HFF-Myc (cell line): Measurements from ENCODE around the gene VPS13A.

Source experiments
- DNase-seq: peaks from one replicate; pipeline ENCODE4 v3.0.0-alpha.2; 2011; ENCODE audit warnings: low read depth; ENCODE audit errors: extremely low read depth
- H3K4me3 ChIP-seq: replicated peaks from 2 replicates; pipeline ENCODE4 v1.5.1; 2011; ENCODE audit warnings: low read depth, mild to moderate bottlenecking, control low read depth, low read length
- TF ChIP-seq, protein P1 (sequence below): IDR thresholded peaks from 2 replicates; pipeline ENCODE4 v1.5.1; 2012; ENCODE audit warnings: mild to moderate bottlenecking, low read depth, low read length, control low read depth; ENCODE audit errors: missing control alignments

Gene VPS13A

GRCh38 chr9:77166193-77166592 lies 11.1 kb upstream of the VPS13A start:
- TF ChIP-seq, protein P1, sequence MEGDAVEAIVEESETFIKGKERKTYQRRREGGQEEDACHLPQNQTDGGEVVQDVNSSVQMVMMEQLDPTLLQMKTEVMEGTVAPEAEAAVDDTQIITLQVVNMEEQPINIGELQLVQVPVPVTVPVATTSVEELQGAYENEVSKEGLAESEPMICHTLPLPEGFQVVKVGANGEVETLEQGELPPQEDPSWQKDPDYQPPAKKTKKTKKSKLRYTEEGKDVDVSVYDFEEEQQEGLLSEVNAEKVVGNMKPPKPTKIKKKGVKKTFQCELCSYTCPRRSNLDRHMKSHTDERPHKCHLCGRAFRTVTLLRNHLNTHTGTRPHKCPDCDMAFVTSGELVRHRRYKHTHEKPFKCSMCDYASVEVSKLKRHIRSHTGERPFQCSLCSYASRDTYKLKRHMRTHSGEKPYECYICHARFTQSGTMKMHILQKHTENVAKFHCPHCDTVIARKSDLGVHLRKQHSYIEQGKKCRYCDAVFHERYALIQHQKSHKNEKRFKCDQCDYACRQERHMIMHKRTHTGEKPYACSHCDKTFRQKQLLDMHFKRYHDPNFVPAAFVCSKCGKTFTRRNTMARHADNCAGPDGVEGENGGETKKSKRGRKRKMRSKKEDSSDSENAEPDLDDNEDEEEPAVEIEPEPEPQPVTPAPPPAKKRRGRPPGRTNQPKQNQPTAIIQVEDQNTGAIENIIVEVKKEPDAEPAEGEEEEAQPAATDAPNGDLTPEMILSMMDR, result no peak
- no peak for DNase-seq
- no peak overlapping the region for H3K4me3 ChIP-seq

- no peak overlapping the region for H3K4me3 ChIP-seq
- DNase-seq, result no peak
- TF ChIP-seq, protein P1, result no peak
Measured at GRCh38 chr9:77170991-77171699, 6.2 kb upstream of the VPS13A start.

- H3K4me3 ChIP-seq, result no peak overlapping the region
- TF ChIP-seq, protein P1, result no peak
- no peak for DNase-seq
Measured at GRCh38 chr9:77175151-77175550, 2.2 kb upstream of the VPS13A start.

GRCh38 chr9:77176106-77176505 lies 1.2 kb upstream of the VPS13A start:
- TF ChIP-seq, protein P1, result no peak
- no peak for DNase-seq
- no peak overlapping the region for H3K4me3 ChIP-seq

DNA sequence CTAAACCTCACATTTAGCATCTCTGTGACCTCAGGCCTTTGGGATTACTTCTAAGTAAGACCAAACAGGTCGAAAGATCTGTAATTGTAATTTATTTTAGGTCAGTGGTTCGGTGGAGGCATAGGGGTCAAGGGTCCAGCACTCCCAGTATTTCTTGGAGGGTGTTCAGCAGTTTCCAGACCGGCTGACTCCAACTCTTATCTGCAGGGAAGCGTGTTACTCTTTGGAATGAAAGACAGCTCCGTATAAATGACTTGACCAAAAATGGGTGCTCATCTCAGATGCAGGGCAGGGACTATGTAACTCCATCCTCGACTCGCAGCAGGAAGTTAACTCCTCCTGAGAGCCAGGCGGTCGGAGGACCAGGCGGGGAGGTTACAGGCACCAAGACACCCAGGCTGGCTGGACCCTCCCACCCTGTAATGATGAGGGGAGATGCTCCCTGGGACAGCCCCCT lies 620 bp upstream of the VPS13A start:
- H3K4me3 ChIP-seq, result peak overlapping the region; percentile 88
- TF ChIP-seq, protein P1, result no peak
- no peak for DNase-seq

DNA sequence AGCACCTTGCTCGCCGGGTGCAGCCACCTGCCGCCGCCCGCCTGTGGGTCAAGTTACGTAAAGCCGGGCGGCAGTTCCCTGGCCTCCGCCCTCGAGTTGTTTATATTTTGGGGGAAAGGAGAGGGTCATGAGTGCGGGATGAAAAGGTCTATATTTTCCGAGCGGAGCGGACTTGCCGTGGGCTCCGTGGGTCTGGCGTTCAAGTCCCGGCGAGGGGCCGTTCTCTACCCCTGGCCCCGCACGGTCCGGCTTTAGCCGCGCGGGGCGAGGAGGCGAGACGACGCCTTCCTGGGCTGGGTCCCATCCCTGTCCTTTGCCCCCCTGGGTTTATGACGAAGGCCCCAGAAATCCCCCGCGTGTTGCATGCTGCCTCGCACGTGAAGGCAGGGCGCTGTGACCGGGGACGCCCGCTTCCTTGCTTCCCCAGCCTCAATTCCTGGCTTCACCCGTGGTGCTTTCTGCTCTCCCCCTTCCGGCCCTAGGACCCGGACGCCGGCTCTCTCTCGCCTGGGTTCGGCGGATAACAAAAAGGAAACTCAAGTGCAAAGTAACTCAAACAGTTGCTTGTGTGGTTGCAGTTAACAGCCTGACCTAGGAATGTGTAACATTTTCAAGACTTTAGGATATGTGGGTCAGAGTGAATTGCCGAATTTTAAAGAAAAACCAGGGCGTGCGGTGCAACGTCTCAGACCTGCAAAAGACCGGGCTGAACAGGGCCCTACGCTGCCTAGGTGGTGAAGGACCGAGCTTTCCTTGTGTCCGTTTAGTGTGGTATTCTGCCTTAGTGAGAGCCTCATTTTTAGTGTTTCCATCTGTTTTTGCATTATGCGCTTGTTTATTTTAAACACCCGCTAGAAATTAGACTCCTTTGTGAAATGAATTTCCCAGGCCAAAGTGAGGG lies 810 bp downstream of the VPS13A start:
- H3K4me3 ChIP-seq, result peak overlapping the region; percentile 88
- DNase-seq, result no peak
- TF ChIP-seq, protein P1, result no peak
